Activated CD4-positive, CD25-positive, alpha-beta regulatory T cell treated with anti-CD3 and anti-CD28 coated beads, Interleukin-2, amount 50 U/mL, for 72 hours (primary cell): ENCODE data around the gene TRIO.

Experiments
- DNase-seq: peaks from one replicate; pipeline ENCODE4 v3.0.0; 2021

Gene TRIO

DNA sequence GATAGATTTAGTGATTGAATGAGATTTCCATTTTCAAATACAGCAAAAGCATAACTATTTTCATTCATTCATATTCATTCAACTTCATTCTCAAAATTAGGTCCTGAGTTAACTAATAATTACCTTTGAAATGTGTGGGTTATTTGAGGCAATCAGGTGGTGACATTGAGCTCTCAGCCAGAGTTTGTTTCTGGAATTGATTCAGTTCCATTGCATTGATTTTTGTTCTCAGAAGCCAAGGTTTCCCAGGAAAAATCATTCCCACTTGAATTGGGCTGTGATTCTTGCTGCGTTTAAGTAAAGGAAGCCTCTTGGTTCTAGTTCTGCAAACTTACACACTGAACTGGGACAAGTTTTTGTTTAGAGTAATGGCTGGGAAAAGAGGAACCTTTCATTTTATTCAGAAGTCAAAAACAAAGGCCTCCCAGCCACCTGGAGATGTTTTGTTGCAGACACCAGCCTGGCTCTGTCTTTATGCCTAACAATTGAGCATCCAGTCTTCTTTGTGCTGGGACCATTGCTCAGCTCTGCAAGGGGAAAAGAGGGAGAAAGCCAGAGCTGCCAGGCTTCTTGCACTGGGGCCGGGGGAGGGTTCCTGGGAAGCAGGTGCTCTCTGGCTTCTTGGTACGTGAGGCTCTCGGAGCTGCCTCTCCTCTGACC is 198.6 kb downstream of the TRIO start:
- no peak for DNase-seq

GRCh38 chr5:14342306-14342705 is 199.2 kb downstream of the TRIO start:
- DNase-seq = no peak

- DNase-seq = no peak
Measured at GRCh38 chr5:14343376-14343775, 200.2 kb downstream of the TRIO start.

DNA sequence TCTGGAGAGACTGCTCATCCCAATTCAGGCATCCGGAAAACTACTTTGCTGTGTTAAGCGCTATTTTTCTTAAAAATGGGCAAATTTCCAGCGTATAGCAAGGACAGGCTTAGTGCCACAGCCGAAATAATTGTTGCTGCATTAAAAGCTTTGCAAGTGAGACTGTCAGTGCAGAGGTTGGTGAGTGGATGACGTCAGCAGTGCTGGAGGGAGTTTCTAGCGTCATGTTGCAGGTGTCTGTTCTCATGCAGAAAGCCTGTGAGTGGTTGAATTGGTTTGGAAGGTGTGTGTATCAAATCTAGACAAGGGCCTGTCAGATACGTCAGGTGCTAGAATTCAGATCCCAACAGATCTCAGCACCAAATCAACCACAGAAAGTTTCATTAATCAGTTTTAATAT is 204.4 kb downstream of the TRIO start:
- no peak for DNase-seq

DNA sequence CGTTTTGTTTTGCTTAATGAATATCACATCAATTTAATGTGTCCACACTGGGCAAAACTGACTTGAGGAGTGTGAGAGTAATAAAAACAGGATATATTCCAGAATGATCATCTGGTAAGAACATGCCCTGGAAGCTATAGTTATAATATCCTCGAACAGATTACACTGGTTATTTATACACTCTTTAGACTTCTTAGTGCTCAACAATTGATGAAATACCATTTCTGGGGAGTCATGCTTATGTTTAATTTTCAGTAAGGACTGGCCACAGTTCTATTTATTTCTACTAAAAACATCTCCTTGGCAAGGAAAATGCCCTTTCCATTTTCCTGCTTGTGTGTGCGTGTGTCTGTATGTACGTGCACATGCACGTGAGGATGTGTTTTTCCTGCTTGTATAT is 205.0 kb downstream of the TRIO start:
- no peak for DNase-seq

DNA sequence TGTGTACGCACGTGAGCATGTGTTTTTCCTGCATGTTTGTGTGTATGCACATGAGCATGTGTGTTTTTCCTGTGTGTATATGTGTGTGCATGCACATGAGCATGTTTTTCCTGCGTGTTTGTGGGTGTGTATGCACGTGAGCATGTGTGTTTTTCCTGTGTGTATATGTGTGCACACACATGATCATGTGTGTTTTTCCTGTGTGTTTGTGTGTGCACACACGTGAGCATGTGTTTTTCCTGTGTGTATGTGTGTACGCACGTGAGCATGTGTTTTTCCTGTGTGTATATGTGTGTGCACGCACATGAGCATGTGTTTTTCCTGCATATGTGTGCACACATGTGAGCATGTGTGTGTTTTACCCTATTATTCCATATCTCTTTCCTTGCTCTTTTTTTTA is 205.9 kb downstream of the TRIO start:
- no peak for DNase-seq

- DNase-seq = no peak
Measured at GRCh38 chr5:14351086-14351661, 208.0 kb downstream of the TRIO start.

DNA sequence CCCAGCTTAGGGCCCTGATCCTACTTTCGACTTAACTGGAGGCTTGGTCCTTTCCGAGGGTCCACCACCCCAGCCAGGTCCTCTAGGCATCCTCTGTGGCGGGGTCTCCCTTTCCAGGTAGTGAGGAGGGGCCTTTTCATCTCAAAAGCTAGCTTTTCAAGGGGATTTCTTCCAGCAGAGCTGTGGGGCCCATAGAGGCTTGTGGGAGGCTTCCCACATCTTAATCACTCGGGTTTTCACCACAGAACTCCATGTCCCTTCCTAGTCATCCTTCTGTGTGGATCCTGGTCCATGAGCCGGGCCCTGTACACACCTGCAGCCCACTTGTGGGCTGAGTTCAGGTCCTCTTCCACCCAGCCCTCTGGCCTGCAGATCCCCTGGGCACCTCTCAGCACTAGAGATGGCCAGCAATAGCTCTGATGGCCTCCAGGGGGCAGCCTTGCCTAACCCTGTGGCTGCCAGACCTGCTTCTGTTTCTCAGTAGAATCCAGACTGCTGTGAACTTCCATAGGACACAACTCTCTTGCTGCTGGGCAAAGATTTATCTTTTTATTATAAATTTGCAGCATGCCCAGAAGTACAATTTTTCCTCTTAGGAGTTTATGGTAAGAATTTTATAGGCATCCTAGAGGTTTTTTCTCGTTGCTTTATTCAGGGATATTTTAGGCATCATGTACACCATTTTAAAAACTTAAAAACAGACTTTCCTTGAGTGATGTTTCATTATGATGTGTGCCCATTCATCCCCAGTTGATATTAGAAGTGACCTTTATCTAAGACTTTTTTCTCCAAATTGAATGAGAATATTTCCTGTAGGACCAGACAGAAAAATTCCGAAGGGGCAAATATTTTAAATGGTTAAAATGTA is 208.9 kb downstream of the TRIO start:
- DNase-seq = peak; percentile 70

GRCh38 chr5:14353726-14354474 is 210.8 kb downstream of the TRIO start:
- DNase-seq = no peak

- no peak for DNase-seq
Measured at GRCh38 chr5:14355391-14355790, 212.2 kb downstream of the TRIO start.

GRCh38 chr5:14356305-14356704 is 213.2 kb downstream of the TRIO start:
- DNase-seq = no peak

- DNase-seq = no peak
Measured at GRCh38 chr5:14357441-14357840, 214.3 kb downstream of the TRIO start.

DNA sequence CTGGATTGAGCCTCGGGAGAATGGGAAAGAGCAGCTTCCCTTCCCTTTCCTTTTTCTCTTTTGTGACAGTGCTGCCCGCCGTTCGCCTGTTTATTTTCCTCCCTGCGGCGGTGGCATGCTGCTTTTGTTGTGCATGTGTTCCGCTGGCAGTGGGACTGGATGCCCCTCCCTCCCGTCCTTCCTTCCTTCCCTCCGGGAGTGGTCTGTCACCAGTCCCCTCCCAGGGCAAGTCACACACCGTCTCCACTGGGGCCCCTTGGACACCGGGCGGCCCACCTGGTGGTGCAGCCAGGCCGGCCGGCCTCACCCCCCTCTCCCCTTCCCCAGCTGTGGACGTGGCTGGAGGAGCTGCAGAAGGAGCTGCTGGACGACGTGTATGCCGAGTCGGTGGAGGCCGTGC is 214.7 kb downstream of the TRIO start:
- no peak for DNase-seq

- no peak for DNase-seq
Measured at GRCh38 chr5:14358536-14358935, 215.4 kb downstream of the TRIO start.

GRCh38 chr5:14359069-14360043 is 216.2 kb downstream of the TRIO start:
- no peak for DNase-seq

- no peak for DNase-seq
Measured at GRCh38 chr5:14362491-14362890, 219.3 kb downstream of the TRIO start.

DNA sequence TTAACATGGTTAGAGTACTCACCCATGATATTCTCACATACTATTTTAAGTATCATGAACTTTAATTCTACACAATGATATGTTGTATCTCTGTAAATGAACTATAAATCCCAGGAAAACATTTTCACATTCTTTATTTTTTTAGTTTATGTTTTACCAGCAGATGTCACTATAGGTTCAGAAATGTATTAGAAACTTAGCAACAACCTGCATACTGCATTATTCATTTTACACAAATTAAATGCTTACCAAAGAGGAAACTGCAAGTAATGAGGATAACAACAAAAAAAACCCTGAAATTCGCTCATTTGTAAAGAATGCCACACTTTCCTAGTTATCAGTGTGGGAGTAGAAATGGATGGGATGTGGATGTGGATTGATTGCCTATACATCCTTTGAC is 221.0 kb downstream of the TRIO start:
- no peak for DNase-seq

GRCh38 chr5:14364576-14365472 is 221.7 kb downstream of the TRIO start:
- no peak for DNase-seq

DNA sequence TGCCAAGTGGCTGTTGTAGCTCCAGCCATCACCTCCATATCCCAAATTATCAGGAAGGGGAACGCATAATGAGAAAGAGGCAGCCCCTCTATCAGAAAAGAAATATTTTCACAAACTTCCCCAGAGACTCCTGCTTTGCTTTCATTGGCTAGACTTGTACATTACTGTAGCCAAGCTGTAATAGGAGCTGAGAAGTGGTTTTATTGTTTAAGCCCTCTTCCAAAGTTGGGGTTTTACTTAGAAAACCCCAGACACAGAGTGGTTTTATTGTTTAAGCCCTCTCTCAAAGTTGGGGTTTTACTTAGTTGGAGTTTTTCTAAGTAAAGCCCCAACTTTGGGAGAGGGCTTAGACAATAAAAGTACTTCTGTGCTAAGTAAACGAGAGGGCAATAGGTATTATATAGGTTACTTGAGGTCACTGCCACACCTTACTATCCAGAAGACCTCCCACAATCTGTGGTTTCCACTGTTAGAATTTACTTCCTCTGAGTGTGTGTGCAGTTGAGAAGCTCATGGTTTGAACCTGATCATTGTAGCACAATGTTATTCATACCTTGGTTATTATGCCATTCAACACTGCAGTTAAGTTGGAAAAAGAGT is 222.8 kb downstream of the TRIO start:
- no peak for DNase-seq

DNA sequence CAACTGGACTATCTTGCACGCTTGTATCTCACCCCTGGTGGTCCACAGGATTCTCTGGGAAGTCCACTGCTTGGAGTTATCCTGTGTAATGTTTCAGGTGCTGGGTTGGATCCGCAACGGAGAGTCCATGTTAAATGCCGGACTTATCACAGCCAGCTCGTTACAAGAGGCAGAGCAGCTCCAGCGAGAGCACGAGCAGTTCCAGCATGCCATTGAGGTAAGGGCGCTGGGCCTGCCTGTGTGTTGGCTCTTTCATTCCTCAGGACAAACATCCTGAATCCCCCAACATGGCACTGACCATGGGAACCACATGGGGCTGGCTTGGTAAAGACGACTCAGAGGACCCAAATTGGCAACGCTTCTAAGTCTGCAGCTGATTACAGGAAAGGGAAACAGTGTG is 223.6 kb downstream of the TRIO start:
- DNase-seq = no peak

DNA sequence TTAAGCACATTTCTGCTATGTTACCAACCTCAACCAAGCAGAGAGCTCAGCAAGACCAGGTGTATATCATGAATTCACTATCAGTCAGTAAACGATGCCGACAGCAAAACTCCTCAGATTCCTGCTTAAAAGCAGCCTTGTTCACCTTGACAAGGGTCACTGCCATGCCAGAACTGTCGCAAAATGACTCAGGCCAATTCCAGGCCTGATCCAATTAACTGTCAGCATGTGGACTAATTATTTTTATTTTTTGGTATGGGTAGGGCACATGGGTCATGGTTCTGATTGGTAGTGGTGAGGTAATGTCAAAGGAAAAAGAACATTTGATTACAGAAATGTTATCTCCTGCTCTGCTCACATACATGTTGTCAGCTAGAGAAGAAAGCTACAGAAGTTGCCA is 224.2 kb downstream of the TRIO start:
- DNase-seq = no peak
